ENCODE measurements around the gene FAM118B. TPM values are rescaled to one million over a fixed set of nuclear protein-coding genes. Genes with fewer than 3 reads are reported as not detected.

FAM118B gene
- total and polyA plus RNA-seq, 2 of the 8 experiments (the other 6 are each of a cell fraction or from before 2014, with no cell fraction given), result 25.3 to 48.3 TPM

DNA sequence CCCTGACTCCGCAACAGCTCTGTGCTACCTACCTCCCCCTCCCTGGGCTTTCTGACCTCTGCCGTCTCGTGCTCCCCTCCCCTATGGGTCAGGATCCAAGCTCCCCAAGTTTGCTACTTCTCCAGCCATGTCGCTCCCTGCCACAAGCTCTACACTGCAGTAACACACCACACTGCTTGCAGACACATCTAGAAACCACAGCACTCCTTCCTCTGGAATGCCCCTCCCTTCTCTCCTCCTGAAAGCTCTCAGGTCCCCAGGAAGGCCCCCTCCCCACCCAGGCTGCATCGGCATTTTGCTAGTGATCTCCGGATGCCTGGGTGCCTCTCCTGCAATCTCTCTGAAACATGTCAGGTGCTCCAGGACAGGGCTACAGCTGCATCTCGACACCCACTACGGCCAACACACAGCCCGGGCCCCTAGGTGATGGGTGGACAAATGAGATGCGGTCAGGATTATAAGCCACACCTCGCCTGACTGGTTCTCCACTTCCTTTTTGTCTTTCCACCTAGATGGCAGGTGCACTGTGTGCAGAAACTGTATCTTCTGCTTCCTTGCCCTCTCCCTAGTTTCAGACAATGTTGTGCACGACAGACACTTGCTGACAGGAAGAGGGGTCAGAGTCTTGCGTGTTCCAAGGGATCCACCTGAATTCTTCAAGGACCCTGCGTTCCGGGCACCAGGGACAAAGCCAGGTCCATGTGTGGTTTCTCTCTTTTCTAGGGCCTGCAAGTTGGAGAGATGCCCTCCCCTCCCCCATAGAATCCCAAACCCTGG lies 23.1 kb upstream of the FAM118B start:
- H3K27me3 ChIP-seq (replicated peaks in 1 of 4; ENCODE audit: control insufficient read depth in 3 of 4, extremely low read depth in 1 of 4, insufficient read depth in 3 of 4, low read length in 3 of 4), result no peaks in the 10 kb centered on the region
- H2BK12ac ChIP-seq (ENCODE audit: low read depth, low read length), result no peak overlapping the region
- WGBS, 2 experiments (ENCODE audit: extremely low coverage in 1 of 2, insufficient coverage in 1 of 2, insufficient read length in 1 of 2, insufficient replicate concordance in 2 of 2, low coverage in 1 of 2, low lambda C conversion rate in 2 of 2, missing lambda C conversion rate in 1 of 2), result 82% methylated on average over 13 of the region's 15 CpGs; no CpG with 5 or more reads in 1 of the 2 experiments
- H3K27ac ChIP-seq (ENCODE audit: low read depth, low read length), result no peak overlapping the region; the same call in 1 of the 2 replicates
- H2AK5ac ChIP-seq (ENCODE audit: low read depth, low read length), result no peak overlapping the region
- no peak overlapping the region for H3K4me2 ChIP-seq (ENCODE audit: insufficient read depth in 1 of 2, low read depth in 2 of 2, low read length in 2 of 2)
- H2BK5ac ChIP-seq (ENCODE audit: low read depth, low read length), result no peak overlapping the region; the same call in 1 of the 2 replicates
- H4K5ac ChIP-seq (ENCODE audit: insufficient read length, low read depth, low read length), result no peak overlapping the region
- H4K91ac ChIP-seq (replicated peaks; ENCODE audit: insufficient read length, low read length), result no peak overlapping the region
- no peak overlapping the region for H3K4me3 ChIP-seq (ENCODE audit: extremely low read depth in 1 of 4, insufficient read depth in 2 of 4, low read depth in 3 of 4, low read length in 4 of 4)
- H4K8ac ChIP-seq (ENCODE audit: extremely low read depth, insufficient read depth, low read length), result peak overlapping the region; percentile 71; the same call in 1 of the 2 replicates
- POLR2A ChIA-PET (ENCODE audit: partially characterized antibody), result interaction anchor here (0.6 to 1.9 kb wide), 3 partner anchors 10 to 263 kb away, joined by 3 to 4 read pairs (median 3); no protein-coding TSS in a partner anchor
- no peak overlapping the region for H2BK20ac ChIP-seq (ENCODE audit: low read length)
- H3K79me1 ChIP-seq (ENCODE audit: low read depth, low read length), result no peaks in the 10 kb centered on the region; the same call in 1 of the 2 replicates
- H2BK120ac ChIP-seq (replicated peaks; ENCODE audit: low read depth, low read length), result no peak overlapping the region
- no peak for TF ChIP-seq POU5F1 (IDR thresholded peaks at IDR 0.05; ENCODE audit: low read depth, low read length)
- TF ChIP-seq GABPA (IDR thresholded peaks at IDR 0.05; ENCODE audit: borderline replicate concordance, insufficient read depth, low read length), result no peak
- TF ChIP-seq MAFK (IDR thresholded peaks at IDR 0.05; ENCODE audit: low read depth, low read length), result no peak
- TF ChIP-seq TAF1 (IDR thresholded peaks at IDR 0.05; ENCODE audit: low read depth, low read length), result no peak
- TF ChIP-seq TAF7 (optimal IDR thresholded peaks at IDR 0.05; ENCODE audit: borderline replicate concordance, low read depth, low read length), result no peak
- TF ChIP-seq ASH2L (IDR thresholded peaks at IDR 0.05; ENCODE audit: low read length), result no peak
- TF ChIP-seq PHF8 (conservative IDR thresholded peaks at IDR 0.05; ENCODE audit: low read depth, low read length), result no peak
- peaks cover 0 to 6% of the 10 kb centered on the region in 2 experiments for H4K20me1 ChIP-seq (replicated peaks in 1 of 2; ENCODE audit: control insufficient read depth in 1 of 2, insufficient read depth in 2 of 2, low read length in 2 of 2)
- H3K4ac ChIP-seq (replicated peaks; ENCODE audit: insufficient read length, low read depth, low read length), result no peak overlapping the region
- H3K23ac ChIP-seq (ENCODE audit: insufficient read length), result no peak overlapping the region
- no peak overlapping the region for H3K9ac ChIP-seq (replicated peaks in 1 of 4; ENCODE audit: extremely low read depth in 1 of 4, low read depth in 3 of 4, low read length in 3 of 4)
- H3K79me2 ChIP-seq (ENCODE audit: control insufficient read depth in 1 of 2, insufficient read depth in 2 of 2, low read length in 2 of 2), result no peaks in the 10 kb centered on the region
- H2AFZ ChIP-seq (ENCODE audit: low read length), result no peak overlapping the region
- DNase-seq (ENCODE audit: low read depth in 1 of 2, low spot score in 2 of 2) (no peak), FAIRE-seq (no peak)
- no peaks in the 10 kb centered on the region for H3K23me2 ChIP-seq (ENCODE audit: low read depth, low read length)
- H3K14ac ChIP-seq (ENCODE audit: insufficient read length), result no peak overlapping the region
- CTCF ChIA-PET (ENCODE audit: partially characterized antibody), result interaction anchor here (0.6 to 12.5 kb wide), 18 partner anchors 10 to 286 kb away, joined by 3 to 118 read pairs (median 4); partner anchors contain the start of genes CDON and PUS3
- no peak overlapping the region for H2BK15ac ChIP-seq (ENCODE audit: low read length)
- H3K56ac ChIP-seq (replicated peaks; ENCODE audit: insufficient read length, low read depth, low read length), result no peak overlapping the region
- H3K18ac ChIP-seq (ENCODE audit: extremely low read depth, low read length), result no peak overlapping the region
- H3K4me1 ChIP-seq (replicated peaks in 1 of 4; ENCODE audit: control insufficient read depth in 3 of 4, insufficient read depth in 4 of 4, low read length in 3 of 4), result peaks cover 0 to 2% (median 0%) of the 10 kb centered on the region in 4 experiments; a peak in 1 of 7 replicates
- peaks cover 3 to 11% (median 5%) of the 10 kb centered on the region in 4 experiments; a peak in 4 of 8 replicates for H3K36me3 ChIP-seq (ENCODE audit: control insufficient read depth in 2 of 4, insufficient read depth in 4 of 4, low read length in 3 of 4)
- H3K9me3 ChIP-seq (ENCODE audit: insufficient read depth in 2 of 2, low read depth in 1 of 2, low read length in 1 of 2), result no peaks in the 10 kb centered on the region
